ENCODE results near the gene EGLN2.
"Not testable (repeated sequence)": the region's sequence is repeated elsewhere in the genome, so short reads cannot be mapped to it uniquely, and the experiment has no call there.

- TF ChIP-seq CTCF (IDR thresholded peaks at IDR 0.05); SIN3A (IDR thresholded peaks at IDR 0.05; ENCODE audit: borderline replicate concordance, insufficient read depth, low read depth, low read length): not testable (repeated sequence)
These were observed 44.7 kb downstream of the EGLN2 start for GRCh38 chr19:40843653-40844052.
